SK-N-DZ (cell line): ENCODE data around the gene NT5DC3.

Experiments used
- DNase-seq: peaks from one replicate; pipeline ENCODE4 v3.0.0-alpha.2; 2015; ENCODE audit warnings: low spot score

The NT5DC3 gene

DNA sequence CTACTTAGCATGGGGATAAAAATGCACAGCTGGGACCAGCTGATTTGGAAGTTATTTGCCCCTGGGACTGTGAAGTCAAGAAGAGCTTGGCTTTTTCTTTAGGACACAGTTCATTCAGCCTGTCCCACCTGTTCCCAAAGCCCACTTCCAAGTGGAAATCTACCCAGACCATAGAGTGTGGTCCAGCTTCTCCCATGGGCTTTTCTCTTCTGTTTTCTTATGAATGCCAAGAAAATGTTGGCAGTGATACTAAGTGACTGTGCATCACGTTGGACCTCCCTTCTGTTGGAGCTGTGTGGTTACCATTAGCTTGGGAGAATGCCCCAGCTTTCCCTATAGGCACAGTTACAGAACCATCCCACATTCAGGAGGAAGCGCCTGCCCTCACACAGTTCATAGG, 89.4 kb downstream of the NT5DC3 start:
- no peak for DNase-seq

DNA sequence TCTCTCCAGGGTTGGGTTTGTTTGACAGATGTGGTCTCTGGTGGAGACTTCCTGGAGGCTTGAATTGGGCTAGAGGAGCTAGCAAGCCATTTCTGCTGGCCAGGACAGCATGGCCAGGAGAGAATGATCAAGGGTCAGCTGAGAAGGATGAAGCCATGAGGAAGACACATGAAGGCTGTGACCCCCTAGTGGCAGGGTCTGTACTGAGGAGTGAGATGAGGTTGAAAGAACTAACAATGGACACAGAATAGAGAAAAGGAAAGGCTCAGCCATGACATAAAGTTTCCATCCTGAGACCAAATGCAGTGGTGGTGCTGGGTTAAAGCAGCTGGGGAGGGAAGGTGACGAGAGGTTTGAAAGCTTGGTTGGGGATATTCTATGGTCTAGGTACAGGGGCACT, 89.9 kb downstream of the NT5DC3 start:
- no peak for DNase-seq

DNA sequence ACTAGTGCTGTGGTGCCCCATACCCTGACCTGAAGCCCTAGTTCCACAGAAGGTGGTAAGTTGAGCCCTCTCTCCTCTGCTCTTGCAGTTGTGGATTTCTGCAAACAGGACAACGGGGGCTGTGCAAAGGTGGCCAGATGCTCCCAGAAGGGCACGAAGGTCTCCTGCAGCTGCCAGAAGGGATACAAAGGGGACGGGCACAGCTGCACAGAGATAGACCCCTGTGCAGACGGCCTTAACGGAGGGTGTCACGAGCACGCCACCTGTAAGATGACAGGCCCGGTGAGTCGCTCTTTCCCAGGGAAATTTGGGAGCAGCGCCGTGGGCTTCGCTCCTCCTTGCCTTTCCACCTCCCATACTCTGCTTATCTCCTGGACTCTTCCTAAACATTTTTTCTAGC, 92.2 kb downstream of the NT5DC3 start:
- DNase-seq: no peak

DNA sequence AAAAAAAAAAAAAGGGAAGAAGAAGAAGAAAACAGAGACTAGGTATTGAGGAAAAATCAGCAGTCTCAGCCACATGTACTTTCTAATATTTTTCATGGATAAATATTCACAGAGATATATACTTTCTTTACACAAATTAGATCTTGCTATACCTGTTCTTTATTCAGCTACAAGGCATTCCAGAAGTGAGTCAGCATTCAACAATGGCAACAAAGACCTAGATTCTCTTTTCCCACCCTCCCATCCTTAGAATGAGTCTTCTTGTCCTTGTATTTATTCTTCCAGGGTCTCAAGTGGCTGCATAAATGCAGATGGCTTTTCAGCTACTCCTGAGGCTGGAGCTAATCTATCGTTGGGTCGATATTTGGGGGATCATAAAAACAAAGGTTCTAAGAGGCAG, 93.0 kb downstream of the NT5DC3 start:
- DNase-seq: no peak

DNA sequence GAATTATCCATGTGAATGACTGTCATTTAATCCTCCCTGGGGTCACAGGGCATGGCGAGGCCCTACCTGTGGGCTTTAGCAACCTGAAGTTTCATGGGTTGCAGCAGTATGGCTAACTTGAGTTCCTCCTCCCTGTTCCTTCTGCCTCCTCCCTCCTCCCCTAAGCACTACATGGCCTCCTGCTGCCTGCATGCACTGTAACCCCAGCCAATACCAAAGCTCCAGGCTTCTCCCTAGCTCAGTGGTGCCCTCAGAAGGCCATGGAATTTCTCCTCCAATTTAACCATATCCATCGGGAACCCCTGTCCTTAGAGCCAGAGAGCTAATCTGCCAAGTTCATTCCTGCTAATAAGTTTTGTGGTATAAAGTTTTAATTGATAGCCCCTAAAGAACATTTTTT, 95.1 kb downstream of the NT5DC3 start:
- DNase-seq: no peak

DNA sequence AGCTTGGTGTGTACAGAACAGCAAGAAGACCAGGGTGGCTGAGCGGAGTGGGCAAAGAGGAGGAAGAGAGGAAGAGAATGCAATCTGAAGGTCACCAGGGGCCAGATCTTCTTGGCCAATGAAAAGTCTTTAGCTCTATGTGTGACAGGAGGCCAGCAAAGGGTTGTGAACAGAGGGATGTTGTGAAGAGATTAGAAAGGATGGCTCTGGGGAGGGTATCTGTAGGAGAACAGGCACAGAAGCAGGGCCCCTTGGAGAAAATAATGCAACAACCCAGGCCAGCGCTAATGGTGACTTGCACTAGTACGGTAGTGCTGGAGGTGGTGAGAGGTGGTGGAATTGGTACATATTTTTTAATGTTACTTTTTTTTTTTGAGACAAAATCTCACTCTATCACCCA, 97.2 kb downstream of the NT5DC3 start:
- no peak for DNase-seq

DNA sequence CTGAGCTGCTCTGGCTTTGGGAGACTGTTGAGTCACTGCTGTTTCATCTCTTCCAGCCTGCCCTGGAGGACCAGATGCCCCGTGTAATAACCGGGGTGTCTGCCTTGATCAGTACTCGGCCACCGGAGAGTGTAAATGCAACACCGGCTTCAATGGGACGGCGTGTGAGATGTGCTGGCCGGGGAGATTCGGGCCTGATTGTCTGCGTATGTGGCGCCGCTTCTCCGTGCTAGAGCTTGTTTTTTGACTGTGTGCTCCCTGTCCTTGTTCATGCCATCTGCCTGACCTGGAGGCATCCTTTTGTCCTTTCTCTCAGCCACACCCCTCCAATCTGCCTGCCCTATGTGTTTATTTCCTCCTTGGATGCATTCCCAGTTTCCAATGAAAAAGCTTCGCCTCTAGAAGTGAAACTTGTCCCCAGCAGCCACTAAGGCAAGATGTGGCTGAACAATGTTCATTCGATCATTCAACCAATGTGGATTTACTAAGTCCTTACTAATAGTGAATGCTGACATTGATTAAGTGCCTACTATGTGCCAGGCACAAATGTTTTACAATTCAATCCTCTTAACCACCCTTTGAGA, 98.6 kb downstream of the NT5DC3 start:
- DNase-seq: no peak

DNA sequence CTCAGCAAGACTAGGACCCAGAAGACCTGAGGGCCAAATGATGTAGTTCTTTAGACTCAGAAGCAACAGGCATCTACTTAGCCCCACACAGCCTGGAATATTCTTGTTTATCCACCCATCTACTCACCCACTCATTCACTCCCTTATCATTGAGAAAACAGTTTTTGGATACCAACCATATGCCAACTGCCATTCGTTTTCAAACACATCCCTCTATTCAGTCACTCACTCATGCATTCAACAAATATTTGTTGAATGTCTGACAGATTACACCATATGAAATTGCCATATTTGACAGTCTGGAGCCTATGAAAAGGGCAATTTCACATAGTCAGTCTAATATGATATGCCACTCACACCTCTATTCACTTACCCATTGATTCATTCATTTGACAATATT, 103.2 kb downstream of the NT5DC3 start:
- no peak for DNase-seq

DNA sequence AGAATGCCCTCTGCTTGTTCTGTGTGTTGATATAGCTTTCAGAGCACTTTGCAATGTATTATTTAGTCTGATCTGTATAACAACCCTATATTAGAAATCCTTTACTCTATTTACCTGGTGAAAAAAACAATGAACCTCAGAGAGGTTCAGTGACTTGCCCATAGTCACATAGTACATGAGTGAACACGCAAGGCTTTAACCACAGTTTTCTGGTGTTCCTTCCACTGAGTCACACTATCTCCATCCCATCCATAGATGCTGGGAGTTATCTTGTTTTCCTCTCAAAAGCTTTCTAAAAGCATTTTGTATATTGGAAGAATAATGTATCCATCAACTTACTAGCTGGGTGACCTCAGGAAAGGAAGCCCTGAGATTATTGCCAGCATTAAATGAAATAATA, 104.5 kb downstream of the NT5DC3 start:
- no peak for DNase-seq

DNA sequence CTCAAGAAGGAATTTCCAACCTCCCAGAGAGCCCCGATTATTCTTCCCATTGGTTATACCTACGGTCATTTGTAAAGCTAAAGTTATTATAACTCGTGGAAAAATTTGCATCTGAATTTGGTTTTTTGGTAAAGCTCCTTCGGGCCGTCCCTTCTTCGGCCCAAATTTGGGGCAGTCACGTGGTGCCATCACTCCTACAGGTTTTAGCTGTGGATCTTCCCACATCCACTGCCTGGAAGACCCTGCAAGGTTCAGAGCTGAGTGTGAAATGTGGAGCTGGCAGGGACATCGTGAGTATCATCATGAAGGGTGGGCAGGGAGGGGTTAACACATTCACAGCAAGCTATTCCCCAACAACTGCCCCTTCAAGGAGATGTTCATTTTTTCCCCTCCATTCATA, 105.7 kb downstream of the NT5DC3 start:
- no peak for DNase-seq

DNA sequence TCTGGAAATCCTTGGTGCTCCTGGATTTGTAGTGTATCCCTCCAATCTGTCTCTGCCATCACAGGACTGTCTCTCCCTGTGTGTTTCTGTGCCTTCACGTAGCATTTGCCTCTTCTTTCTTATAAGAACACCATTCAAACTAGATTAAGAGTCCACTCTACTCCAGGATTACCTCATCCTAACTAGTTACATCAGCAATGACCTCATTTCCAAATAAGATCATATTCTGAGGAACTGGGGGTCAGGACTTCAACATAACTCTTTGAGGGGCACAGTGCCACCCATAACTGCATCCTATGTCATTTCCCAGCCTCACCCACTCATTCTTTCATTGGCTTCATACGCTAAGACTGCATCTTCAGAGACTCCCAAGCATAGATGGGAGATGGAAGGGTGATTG, 106.2 kb downstream of the NT5DC3 start:
- no peak for DNase-seq

DNA sequence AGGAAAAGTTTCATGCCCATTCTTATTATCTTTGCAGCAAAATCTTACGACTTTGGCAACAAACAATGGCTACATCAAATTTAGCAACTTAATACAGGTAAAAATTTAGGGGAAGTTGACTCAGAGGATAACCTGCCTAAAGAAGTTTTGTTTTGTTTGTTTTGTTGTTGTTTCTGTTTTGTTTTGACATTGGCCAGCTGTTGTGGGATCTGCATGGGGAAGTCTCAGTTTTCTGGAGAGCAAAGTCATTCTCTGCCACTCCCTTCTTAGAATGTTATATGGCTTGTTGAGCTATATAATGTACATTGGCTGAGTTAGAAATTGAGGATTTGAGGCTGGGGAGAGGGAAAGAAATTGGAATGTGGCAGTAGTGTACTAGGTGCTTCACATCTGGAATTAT, 109.5 kb downstream of the NT5DC3 start:
- DNase-seq: no peak

DNA sequence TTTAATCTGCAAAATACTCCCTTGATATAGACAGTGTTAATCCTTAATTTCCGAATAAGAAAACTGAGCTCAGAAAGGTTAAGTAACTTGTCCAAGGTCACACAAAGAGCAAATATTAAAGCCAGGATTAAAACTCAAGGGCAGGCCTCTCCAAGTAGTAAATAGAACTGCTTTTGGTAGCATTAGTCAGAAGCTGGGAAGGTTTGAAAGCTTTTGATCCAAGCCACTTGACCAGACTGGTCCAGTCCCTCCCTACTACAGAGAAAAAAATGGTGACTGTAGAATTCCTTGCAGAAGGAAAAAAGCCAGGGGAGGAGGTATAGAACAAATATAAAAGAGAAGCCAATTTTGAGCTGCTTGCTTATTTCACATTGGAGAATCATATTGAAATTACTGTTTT, 111.5 kb downstream of the NT5DC3 start:
- no peak for DNase-seq

DNA sequence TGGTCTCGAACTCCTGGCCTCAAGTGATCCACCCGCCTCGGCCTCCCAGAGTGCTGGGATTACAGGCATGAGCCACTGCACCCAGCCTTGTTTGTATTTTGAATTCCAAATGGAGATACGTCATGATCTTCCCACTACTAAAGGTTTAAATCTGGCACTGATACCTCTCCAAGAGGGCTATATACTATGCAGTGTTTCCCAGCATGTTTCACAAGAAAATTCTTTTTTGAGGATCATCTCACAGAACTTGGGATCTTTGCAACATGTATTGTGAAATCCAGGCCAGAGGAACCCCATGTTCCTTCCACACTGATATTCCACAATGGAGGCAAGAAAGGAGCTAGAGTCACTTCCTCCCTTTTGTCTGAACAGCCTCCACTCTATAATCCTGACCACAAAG, 112.7 kb downstream of the NT5DC3 start:
- DNase-seq: no peak

DNA sequence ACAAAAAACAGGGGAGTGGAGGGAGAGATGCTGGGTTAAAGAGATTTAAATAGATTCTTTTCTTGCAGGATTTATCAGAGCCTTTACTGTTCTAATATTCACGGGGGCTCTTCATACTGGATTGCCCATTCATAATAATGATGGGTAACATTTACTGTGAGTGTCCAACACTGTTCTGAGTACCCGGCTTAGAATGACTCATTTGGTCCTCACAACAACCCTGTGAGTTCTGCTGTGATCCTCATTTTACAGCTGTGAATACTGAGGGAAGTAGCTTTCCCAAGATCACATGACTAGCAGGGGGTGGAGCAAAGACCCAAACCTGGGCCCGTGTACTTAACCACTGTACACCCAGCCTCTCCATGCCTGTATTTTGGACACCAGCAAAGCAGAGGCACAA, 113.4 kb downstream of the NT5DC3 start:
- DNase-seq: no peak

DNA sequence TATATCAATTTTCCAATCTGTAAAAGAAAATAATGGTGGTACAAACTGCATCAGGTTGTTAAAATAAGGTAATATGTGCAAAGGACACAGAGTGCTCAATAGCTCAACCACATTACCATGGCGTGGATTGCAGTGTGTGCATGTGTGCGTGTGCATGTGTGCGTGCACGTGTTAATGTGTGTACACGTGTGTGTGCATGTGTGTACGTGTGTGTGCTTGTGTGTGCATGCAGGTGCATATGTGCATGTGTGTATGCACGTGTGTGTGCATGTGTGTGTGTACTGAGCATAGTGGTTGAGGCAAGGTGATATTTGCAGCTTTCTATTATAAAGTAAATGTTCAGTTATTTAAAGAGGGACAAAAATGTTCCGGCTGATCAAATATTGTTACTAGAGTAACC, 115.6 kb downstream of the NT5DC3 start:
- no peak for DNase-seq
